HG02938 (cell line): ENCODE results near the gene PLXND1.

Experiments
- ATAC-seq: cut with Tn5 transposase; IDR thresholded peaks from one replicate; pipeline ENCODE4 v1.9.1; 2021; ENCODE audit warnings: mild to moderate bottlenecking, moderate library complexity; ENCODE audit not compliant: unreplicated experiment

The PLXND1 gene

DNA sequence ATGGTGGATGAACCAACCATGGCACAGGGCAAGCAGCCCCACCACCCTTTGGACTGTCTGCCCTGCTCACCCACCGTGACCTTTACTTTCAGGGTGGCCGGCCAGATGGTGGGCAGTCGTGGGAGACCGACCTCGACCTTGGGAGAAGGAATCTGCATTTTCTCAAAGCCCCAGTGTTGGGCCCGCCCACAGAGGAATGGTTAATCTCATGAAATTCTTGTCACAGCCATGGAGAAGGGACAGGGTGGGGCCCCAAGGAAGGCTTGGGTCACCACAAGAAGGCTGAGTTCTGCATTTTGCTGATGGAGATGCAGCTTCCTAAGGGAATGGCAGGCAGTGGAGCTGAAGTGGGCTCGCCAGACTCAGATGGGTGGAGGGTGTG, 2.9 kb downstream of the PLXND1 start:
- no peak for ATAC-seq

GRCh38 chr3:129602730-129603560, 3.5 kb downstream of the PLXND1 start:
- no peak for ATAC-seq

- no peak for ATAC-seq
These were observed 4.2 kb downstream of the PLXND1 start for GRCh38 chr3:129602309-129602708.

- ATAC-seq, result no peak
These were observed 4.8 kb downstream of the PLXND1 start for GRCh38 chr3:129601713-129602112.

- no peak for ATAC-seq
These were observed 6.1 kb downstream of the PLXND1 start for GRCh38 chr3:129600348-129600747.

- ATAC-seq, result no peak
These were observed 6.9 kb downstream of the PLXND1 start for GRCh38 chr3:129599607-129600006.

GRCh38 chr3:129599073-129599472, 7.4 kb downstream of the PLXND1 start:
- no peak for ATAC-seq

- ATAC-seq, result no peak
These were observed 8.0 kb downstream of the PLXND1 start for GRCh38 chr3:129598484-129598883.

DNA sequence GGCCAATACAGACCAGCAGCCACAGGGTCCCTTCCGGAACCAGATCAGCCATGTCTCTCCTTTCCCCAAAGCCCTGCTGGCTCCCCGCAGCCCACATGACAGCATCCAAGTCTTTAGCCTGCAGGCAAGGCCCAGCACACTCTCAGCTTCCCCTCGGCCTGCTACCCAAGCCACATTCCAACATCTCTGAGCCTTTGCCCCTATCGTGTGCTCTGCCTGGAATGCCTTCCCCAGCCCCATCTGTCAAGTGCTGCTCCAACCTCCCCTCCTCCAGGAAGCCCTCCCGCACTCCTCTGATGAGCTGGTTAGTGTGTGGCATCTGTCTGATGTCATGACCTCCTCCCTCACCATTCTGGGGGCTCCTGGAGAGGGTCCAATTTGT, 8.5 kb downstream of the PLXND1 start:
- no peak for ATAC-seq

DNA sequence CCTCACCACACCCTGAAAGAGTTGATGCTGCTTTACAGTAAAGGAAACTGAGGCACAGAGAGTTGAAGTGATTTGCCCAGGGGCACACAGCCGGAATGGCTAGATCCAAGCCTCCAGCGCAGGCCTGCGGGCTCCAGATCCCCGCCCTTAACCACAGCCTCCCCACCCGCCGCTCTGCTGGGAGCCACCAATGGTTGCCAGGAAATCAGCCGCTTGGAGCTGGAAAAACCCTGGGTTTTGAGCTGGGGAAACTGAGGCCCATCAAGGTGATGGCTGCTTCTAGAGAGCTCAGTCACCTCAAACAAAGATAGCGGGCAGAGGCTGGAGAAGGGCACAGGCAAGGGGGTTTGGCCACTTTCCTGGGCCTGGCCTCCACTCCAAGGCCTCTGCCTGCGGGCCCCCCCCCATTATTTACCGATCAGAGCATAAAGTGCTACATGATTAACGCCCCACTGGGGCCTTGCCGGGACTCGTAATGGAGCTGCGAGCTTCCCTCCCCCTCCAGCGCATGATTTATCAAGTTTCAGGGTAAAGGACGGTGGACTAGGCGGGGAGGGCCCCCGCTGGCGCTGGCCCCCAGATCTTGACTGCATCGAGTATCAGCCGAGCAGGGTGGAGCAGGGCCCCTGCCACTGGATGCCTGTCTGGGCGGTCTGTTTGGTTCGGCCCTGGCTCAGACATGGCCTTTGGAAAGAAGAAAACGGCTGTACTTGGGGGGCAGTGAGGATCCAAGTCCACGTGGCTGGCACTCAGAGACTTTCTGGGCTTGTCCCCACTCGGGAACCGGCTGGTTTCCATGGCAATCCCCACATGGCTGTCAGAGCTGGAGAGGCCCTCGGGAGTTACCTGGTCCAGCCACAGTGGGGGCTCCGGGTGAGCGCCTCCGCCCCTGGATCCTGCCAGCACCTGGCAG, 9.1 kb downstream of the PLXND1 start:
- no peak for ATAC-seq

- no peak for ATAC-seq
These were observed 10.0 kb downstream of the PLXND1 start for GRCh38 chr3:129596194-129597086.

GRCh38 chr3:129595544-129596193, 10.8 kb downstream of the PLXND1 start:
- ATAC-seq, result no peak

DNA sequence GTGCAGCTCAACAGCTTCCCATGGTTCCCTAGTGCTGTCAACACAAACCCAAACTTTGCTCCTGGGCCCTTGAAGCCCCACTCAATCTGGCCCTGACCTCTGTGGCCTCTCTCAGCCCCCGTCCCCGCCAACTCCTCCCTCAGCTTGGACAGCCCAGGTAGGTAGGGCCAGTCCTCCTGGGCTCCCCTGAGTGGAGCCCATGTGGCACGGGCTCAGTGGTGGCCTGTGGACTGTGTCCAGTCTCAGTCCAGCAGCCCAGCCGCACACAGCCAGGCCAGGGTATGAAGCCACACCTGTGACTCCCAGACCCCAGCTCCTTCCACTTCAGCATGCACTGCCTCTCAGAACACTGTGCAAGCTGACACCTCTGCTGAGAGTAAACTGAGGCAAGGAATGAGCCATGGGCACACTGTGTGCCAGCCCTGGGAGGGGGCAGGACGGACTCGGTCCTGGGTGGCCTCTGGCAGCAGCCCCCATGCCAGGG, 11.5 kb downstream of the PLXND1 start:
- ATAC-seq, result no peak

DNA sequence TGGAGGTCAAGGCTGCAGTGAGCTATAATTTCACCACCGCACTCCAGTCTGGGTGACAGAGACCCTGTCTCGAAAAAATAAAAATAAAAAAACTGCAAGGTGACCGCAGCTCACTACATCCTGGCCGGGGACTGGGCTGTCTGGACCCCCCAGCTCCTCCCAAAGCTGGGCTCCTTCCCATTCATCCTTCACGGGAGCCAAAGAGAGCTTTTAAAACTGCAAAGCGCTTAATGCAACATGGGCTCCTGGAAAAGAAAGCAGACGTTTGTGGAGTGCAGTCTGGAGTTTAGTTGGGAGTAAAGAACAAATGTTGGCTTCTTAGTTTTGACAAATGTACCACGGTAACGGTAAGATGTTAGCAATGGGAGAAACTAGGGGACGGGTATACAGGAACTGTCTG, 12.1 kb downstream of the PLXND1 start:
- no peak for ATAC-seq

- ATAC-seq, result no peak
These were observed 12.7 kb downstream of the PLXND1 start for GRCh38 chr3:129593595-129594339.

DNA sequence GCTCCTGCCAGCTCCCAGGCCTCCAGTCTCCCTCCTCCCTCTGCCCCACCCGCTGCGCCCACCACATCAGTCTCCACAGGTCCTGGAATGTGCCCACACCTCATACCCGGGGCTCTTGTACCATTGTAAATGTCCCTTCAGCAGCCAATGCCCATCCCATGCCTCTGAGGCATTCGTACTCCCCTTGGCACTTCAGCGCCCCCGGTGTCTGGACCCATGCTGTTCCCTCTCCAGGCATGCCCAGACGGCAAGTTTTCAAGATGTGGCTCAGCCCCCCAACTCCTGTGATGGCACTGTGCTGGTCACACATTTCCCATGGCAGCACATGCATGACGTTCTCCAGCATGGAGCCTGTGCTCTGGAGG, 13.3 kb downstream of the PLXND1 start:
- ATAC-seq, result no peak

- no peak for ATAC-seq
These were observed 13.9 kb downstream of the PLXND1 start for GRCh38 chr3:129592381-129593131.

GRCh38 chr3:129591932-129592331, 14.5 kb downstream of the PLXND1 start:
- ATAC-seq, result no peak

DNA sequence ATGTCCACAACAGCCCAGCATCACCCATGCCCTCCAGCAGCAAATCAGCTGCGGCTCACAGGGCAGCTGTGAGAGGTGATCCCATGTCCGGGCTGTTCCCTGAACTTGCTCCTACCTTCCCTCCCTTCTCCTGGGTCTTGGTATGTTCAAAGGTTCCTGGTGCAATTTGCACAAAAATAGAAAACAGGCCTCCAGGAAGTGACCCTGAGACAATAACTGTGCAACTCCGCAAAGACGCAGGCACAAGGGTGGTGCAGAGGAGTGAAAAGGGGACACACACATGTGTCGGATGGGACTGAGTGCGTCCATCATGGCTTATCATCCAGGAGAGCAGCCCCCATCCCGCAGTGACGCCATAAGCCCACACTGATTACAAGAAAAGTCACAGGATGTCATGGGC, 16.3 kb downstream of the PLXND1 start:
- no peak for ATAC-seq
